Neural cell (in vitro differentiated cells): Measurements from ENCODE around the gene MRPS22.

ENCODE experiments used
- CTCF ChIP-seq: fragments of 450-650 bp; IDR thresholded peaks from 2 replicates; pipeline ENCODE4 v1.5.1; 2014; ENCODE audit warnings: antibody characterized with exemption, mild to moderate bottlenecking, moderate library complexity; ENCODE audit not compliant: poor library complexity, severe bottlenecking
- EP300 ChIP-seq: fragments of 450-650 bp; conservative IDR thresholded peaks from 2 replicates; pipeline ENCODE4 v1.6.1; 2014; ENCODE audit warnings: antibody characterized with exemption, mild to moderate bottlenecking, moderate library complexity; ENCODE audit not compliant: poor library complexity, severe bottlenecking
- EZH2 ChIP-seq: fragments of 200-600, 300-800 bp; shearing (Covaris generic), sonication (generic); IDR thresholded peaks from 2 replicates; pipeline ENCODE4 v1.6.1; 2014; ENCODE audit warnings: antibody characterized with exemption, low read length, borderline replicate concordance, mild to moderate bottlenecking; ENCODE audit not compliant: insufficient read depth, poor library complexity, severe bottlenecking
- POLR2AphosphoS5 ChIP-seq: IDR thresholded peaks from 2 replicates; pipeline ENCODE4 v1.6.1; 2012
- RAD21 ChIP-seq: fragments of 450-650 bp; conservative IDR thresholded peaks from 2 replicates; pipeline ENCODE4 v1.6.1; 2014; ENCODE audit warnings: antibody characterized with exemption, mild to moderate bottlenecking, moderate library complexity
- SMC3 ChIP-seq: fragments of 450-650 bp; conservative IDR thresholded peaks from 2 replicates; pipeline ENCODE4 v1.6.1; 2014; ENCODE audit warnings: antibody characterized with exemption, mild to moderate bottlenecking, moderate library complexity; ENCODE audit not compliant: poor library complexity
- TF ChIP-seq, protein P1 (sequence below): IDR thresholded peaks from 2 replicates; pipeline ENCODE4 v1.6.1; 2012; ENCODE audit warnings: borderline replicate concordance

- TF ChIP-seq CTCF (no peak), SMC3 (no peak), EZH2 (no peak), POLR2AphosphoS5 (no peak), RAD21 (no peak), EP300 (no peak)
- TF ChIP-seq, protein P1, sequence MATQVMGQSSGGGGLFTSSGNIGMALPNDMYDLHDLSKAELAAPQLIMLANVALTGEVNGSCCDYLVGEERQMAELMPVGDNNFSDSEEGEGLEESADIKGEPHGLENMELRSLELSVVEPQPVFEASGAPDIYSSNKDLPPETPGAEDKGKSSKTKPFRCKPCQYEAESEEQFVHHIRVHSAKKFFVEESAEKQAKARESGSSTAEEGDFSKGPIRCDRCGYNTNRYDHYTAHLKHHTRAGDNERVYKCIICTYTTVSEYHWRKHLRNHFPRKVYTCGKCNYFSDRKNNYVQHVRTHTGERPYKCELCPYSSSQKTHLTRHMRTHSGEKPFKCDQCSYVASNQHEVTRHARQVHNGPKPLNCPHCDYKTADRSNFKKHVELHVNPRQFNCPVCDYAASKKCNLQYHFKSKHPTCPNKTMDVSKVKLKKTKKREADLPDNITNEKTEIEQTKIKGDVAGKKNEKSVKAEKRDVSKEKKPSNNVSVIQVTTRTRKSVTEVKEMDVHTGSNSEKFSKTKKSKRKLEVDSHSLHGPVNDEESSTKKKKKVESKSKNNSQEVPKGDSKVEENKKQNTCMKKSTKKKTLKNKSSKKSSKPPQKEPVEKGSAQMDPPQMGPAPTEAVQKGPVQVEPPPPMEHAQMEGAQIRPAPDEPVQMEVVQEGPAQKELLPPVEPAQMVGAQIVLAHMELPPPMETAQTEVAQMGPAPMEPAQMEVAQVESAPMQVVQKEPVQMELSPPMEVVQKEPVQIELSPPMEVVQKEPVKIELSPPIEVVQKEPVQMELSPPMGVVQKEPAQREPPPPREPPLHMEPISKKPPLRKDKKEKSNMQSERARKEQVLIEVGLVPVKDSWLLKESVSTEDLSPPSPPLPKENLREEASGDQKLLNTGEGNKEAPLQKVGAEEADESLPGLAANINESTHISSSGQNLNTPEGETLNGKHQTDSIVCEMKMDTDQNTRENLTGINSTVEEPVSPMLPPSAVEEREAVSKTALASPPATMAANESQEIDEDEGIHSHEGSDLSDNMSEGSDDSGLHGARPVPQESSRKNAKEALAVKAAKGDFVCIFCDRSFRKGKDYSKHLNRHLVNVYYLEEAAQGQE: no peak
These were observed 36.7 kb upstream of the MRPS22 start for GRCh38 chr3:139307072-139307491.
